GM21367 (cell line): ENCODE data around the gene FOXP1.

ENCODE experiments used
- ATAC-seq: cut with Tn5 transposase; IDR thresholded peaks from one replicate; pipeline ENCODE4 v1.9.1; 2021; ENCODE audit not compliant: unreplicated experiment

Gene FOXP1

DNA sequence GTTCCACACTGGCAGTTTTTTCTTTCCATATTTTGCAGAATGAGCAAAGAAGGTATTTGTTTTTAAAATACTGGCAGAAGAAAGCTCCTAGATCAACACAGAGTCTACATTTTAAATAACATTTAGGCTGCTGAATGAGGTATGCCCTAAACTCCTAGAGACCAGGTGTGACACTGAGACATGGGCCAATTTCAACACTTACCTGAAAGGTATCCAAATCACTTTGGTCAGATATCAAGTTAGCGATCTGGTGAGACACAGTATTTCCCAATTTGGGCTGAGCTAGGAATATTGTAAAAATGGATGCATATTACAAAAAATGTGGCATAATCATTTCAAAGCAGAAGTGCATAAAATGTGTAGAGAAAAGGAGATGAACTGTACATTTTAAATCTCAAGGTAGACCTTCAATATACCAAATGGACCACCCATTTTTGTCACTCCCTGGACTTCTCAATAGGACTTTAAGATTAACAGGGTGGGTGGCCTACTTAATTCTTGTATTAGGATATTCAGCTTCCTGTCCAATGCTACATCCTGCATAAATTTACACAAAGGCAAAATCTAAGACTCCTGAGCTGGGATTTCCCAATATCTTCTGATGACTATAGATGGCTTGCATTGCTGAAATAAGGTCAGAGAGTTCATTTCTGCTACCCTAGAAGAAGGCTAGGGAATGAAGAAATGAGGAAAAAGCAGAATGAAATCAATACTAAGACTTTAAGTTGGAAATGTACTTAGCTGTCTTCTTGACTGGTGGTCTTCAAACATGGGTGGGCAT is 487.8 kb downstream of the FOXP1 start:
- ATAC-seq: no peak

DNA sequence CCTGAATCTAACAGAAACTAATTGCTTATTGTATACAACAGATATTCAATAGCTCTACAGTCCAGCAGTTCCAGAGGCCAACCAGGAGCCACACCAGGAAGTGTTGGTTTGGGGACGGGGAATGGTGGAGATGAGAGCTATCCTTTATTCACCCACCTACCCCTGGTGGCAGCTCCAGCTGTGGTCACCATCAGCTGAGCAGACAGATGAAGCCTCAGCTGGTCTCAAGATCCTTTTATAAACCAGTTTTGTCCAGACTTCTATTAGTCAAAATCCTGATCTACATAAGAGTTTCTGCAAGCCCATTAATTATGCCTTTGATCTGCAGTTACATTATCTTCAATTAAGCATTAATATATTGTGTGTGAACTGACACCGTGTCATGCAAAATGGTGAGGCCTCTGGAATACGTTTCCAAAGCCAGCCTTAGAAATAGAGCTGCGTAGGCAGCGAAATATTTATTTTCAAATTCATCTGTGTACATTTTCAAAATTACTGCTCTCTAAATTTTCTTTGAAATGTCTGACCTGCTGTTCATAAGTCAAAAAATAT is 488.8 kb downstream of the FOXP1 start:
- no peak for ATAC-seq

DNA sequence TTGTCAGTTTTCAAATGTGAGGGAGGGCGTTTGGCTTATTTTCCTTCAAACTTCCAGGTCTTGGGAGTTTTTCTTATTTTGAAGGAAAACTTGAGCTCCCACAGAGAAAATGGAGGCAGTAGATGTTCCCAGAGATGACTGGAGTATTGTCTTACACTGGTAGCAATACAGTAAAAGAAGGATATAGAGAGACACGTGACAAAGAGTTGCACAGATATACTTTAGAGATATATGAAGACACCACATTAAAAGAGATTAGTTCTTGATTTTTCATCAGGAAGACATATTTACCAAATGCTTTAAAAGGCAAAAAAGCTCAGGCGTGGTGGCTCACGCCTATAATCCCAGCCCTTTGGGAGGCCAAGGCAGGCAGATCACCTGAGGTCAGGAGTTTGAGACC is 490.9 kb downstream of the FOXP1 start:
- no peak for ATAC-seq

DNA sequence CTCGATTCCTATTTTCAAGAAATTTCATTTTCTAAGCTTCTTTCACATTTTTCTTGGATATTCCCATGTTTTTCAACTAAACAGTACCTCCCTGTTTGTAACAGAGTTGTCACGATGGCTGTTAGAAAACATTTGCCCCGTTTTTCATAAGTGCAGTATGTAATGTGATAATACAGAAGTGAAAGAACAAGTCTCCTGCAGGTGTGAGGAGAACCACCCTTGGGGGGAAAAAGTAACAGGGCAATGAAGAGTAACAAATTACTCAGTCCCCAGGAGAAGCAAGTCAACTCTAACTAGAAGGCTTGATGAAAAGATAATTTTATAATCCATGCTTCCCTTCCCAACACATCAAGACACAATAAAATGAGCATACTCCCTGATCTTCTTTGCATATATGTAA is 493.3 kb downstream of the FOXP1 start:
- peak; percentile 31 for ATAC-seq

DNA sequence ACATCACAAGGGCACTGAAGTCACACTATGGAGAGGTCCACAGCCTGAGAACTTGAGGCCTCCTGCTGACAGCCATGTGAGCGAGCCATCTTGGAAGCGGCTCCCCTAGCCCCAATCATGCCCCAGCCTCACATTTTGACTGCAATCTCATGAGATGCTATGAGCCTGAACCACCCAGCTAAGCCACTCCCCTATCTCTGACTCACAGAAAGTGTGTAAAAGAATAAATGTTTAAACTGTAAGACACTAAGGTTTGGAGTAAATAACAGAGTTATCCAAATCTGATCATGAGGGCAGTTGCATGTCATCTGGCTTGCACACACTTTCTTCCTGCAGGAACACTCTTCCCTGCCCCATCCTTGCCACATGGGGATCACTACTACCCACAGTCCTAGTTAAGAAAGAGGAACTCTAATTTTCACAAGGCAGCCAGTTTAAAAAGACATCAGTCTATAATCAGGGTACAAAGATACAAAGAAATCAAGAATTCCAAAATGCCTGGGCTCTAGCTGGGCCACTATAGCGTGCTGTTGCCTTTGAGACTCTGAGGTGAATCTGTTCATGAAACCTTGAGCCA is 494.2 kb downstream of the FOXP1 start:
- ATAC-seq: no peak

DNA sequence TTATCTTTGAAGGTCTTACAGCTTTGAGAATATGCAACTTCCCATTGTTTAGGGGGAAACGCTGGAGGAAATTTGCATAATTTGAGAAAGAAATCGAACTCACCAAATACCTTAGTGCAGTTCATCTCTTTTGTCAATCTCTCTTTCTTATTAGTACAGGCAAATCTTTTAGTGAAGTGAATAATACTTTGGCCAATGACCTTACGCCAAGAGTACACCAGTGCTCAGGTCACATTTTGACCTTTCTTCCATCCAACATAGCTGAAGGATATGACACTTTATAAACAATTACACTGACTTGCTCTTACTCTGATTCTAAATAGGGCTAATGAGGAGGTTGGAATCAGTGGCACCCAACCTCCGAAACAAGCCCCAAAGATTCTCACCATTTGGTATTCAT is 494.8 kb downstream of the FOXP1 start:
- ATAC-seq: no peak

DNA sequence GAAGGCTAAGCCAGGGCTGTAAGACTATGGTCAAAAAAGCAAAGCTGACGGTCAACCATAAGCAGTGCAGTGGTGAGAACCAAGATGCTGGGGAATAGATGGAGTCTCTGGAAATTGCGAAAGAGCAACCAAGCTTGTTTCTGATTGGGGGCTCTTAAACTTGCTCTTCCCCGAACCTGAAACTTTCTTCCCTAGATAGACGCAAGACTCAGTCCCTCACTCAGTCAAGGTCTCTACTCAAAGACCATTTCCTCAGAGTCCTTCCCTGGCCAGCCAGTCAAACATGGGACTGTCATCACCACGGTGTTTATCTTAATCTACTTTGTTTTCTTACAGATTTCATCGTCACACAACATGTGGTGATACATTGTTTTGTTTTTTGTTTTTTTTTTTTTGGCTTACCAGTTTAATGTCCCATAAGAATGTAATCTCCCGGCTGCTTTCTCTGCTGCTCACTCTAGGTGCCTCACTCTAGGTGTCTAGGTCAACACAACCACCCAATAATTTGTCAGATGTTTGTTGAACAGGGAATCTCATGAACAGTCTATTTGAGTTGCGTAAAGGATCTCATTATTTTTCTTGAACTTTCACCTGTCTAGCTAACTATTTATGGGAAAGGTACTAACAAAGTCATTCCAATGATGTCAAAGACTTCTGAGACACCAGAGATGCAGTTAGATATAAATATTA is 495.4 kb downstream of the FOXP1 start:
- no peak for ATAC-seq

DNA sequence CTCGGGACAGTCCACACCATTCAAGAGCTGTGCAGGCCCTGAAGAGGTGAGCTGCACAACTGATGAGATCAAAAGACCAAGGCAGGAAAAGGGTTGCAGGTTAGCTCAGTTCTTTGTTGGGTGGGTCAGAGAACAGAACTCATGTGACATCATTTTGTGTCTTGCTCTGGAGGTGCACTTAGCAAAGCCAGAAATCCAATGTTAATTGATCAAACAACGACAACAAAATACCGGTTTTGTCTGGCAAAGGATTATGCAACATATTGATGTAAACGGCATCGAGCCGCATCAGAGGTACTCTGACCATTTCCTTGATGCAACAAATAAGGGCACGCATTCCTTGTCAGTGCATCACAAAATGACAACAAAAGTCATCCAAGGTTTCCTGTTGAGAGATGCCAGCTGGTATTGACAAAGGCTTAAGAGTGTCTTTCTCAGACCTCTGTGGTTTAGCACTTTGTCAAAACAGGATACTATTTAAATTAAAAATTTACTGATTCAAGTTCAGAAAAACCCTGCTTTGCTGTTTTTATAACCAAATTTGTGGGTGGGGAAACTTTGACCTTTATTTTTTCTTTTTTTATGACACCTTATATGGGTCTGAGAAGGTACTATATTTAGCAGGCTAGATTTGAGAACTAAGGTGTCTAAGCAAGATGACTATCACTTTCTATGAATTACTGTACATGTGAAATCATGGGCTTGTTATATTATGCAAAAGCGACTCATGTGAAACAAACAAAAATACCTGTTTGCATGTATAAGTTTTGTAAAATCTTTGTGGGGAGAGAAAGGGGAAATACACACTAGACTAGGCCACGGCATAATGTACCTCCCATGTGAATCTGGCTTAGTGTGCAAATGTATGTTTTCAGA is 496.1 kb downstream of the FOXP1 start:
- ATAC-seq: peak; percentile 86

DNA sequence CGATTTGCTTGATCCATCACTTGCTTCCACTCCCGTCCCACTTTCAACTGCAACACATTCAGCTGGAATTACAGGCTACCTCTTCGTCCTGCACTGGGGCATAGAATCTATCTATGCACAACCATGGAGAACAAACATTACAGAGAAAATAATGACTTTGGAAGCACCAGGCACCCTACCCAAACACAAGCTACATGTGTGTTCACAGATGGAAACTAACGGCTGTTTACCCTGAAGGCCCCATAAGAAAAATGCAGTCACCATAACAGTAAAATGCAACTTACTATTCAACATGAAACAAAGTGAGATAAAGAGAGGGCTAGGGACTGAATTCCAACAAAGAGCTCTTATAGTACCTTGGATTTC is 496.8 kb downstream of the FOXP1 start:
- ATAC-seq: no peak

DNA sequence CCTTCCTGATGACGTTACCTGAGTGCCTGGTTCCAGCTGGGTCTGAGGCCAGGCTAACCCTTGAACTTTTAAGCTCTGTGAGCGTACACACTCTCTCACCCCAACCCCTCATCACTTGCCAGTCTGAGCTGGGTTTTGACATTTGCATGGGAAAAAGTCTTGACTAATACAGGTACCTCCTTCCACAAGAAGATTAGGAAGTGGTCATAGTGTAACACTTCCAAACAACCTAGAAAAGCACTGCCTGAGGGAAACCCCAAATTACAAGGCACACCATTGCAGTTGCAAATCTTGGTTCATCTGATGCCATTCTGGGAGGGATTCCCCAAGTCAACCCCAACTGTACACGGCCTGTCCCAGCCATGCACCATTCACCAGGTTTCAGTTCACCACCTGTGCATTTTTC is 499.8 kb downstream of the FOXP1 start:
- ATAC-seq: no peak

DNA sequence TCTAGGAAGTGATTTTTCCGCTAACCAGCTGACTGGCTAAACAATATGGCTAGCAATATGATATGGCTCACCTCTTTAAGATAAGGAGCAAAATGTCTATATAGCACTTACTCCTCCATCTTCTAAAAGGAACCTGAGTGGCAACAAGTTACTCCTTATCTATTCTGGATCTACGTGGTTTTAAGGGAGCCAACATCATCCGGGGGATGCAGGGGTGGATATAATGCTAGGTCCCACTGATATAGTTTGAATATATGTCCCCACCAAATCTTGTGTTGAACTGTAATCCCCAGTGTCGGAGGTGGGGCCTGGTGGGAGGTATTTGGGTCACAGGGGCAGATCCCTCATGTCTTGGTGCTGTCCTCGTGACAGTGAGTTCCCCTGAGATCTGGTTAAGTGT is 500.7 kb downstream of the FOXP1 start:
- no peak for ATAC-seq

DNA sequence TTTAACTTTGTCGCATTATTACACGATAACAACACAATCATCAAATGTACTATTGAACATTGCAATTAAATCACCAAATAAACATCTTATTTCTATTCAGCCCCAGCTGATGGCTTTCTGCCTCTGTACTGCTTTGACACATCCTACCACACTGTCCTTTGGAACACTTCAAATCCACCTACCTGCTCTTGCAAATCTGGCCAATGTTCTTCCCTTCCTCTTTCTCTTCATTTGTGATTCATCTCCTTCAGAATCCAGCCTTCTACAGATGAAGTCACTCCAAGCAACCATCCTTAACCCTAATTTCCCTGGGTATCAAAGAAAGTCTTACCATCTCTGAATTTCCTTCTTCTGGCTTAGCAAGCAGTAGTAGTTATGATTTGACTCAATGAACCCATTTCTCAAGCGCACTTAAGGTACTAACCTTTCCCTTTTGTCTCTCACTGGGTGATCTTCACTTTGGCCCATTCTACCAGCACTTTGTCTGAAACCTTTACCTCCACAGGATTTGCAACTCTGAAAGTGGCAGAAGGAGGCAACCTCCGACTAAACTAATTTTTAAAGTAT is 502.9 kb downstream of the FOXP1 start:
- ATAC-seq: no peak

DNA sequence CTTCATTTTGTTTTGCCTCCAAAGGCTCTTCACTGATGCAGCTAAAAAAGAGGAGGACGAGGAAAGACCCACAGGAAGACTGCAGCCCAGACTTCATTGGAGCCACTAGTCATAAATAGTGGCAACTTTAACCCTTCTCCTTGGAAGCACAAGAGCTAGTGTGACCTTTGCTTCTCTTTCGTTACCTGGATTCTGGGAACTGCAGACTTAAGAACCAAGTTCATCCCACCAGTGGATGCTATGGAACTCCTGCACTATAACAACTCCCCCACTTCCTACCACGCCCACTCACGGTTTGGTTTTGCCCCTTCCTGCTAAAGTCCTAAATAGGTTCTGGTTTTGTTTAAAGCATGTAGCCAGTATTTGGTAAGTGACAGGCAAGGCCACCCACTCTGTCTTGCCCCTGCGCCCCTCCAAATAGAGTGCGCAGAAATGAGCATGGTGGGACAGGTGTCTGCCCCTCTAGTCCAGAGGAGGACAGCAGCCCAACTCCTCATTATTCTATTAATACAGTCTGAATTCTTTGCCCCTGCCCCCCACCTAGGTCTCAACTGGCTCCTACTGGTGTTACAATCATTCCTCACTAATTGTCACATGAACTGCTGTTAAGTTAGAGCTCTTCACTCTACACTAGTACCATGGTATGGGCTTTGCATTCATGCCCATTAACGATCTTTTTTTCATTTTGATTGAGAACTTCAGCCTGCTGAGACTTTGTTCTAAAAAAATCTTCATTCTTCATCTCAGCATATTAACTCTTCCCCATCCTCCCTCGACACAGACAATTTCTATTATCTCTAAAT is 504.6 kb downstream of the FOXP1 start:
- no peak for ATAC-seq

DNA sequence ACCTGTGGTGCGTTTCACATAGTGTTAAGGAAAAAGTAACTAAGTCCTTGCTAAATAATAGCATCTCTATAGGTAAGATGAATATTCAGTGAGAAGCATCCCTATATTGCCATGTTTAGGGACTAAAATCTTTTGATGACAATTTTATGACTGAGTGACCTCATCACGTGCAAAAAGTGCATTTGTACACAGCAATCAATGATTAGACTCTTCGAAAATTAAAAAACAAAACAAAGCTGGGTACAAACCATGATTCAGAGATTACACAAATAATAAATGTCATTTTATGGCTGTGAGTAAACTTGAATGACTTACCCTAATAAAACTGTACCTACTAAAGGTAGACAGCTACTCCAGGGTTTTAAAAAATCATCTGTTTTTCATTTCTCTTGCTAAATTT is 505.3 kb downstream of the FOXP1 start:
- no peak for ATAC-seq

DNA sequence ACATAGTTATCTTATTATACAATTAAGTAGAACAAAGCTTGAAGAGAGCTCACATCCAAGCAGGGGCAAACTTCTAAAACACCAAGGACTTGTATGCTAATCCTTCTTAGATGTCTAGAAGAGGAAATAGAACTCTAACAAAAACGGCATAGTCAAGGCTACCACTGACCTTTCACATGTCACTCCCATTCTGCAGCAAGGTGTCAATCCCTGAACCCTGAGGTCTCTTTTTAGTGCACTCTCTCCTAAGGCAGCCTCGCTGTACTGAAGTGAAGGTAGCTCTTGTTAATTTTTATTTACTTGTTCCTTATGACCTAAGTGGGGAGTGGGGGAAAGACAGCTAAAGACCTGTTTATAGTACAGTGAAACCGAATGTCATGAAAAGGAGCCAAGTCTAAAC is 506.5 kb downstream of the FOXP1 start:
- no peak for ATAC-seq

DNA sequence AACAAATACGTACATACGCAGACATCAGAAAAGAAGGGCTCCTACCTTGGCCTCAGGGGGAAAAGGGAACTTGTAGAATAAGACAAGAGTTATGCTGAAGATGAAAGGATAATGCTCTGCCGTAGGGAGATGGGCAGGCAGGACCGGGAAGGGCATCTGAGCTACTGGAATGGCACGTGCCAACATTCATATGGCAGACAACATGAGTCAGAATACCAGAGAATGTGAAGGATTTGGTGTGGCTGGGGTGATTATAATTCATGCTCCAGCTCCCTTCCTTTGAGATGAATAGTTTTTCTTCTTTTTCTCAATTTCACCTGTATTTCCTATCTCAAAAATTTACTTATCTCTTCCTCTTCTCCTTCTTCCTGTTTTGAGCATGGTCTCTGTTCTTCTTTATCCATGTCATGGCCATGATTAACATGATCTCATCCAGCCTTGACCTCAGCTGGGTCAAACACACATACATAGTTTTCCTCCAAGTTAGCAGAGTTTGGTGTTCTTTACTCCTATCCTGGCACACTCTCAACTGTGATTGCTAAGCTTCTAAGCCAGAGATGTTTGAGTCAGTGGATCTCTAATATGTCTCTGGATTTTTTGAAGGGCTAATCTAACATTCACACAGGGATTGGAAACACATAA is 507.0 kb downstream of the FOXP1 start:
- ATAC-seq: no peak

DNA sequence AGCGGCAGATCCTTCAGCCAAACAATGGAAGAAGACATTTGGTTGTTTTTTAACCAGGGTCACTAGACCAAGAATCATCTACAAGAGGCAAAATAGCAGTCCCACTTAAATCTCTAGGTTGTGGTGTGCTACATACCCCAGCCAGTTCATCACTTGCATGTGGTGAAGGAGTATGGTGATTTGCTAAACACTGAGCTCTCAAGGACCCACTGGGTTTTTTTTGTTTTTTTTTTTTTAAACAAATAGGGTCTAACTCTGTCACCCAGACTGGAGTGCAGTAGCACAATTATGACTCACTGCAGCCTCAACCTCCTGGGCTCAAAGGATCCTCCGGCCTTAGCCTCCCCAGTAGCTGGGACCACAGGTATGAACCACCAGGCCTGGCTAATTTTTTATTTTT is 508.0 kb downstream of the FOXP1 start:
- no peak for ATAC-seq

DNA sequence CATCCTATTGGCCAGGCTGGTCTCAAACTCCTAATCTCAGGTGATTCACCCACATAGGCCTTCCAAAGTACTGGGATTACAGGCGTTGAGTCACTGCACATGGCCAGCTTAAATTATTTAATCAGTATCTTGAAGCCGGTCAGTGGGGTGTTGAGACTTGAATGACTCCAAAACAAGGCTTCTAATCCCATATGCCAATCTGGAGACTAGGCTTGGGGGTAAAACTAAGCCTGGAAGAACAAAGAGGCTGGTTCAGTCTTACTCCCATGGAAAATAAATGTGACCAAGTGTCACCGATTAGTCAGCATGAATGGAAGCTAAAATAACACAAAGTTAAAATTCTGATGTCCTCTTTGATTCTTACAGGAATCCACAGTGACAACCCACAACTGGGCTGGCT is 509.1 kb downstream of the FOXP1 start:
- no peak for ATAC-seq

DNA sequence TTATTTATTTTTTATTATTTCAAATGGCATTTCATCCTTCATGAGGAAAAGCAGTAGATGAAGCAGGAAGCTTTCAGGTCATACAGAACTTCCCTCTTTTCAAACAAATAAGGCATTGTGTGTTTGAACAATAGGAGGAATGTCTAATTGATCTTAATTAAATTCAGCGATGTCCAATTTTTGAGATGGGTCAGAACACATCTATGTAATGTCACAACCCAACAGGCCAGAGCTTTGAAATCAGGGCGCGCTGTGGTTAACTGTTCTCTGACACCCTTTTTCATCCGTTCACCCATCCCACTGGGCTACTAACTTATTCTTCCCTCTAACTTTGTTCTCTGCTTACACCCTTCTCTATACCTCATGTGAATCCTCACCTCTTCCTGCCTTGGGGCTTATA is 510.5 kb downstream of the FOXP1 start:
- ATAC-seq: no peak

DNA sequence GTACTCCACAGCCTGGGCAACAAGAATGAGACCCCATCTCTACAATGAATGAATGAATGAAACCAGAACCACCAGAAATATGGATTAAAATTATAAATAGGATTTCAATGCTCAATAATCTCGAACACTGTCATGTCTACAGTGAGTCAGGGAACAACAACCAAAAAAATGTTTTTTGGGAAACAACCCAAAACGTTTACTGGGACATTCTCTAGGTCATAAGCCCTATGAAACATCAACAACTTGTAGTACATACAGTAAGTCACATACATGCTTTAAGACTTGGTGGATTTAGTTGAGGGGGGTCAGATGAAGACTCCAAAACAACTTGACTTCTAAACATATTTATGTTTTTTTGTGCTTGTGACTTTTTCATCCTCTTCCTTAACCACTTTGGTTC is 511.2 kb downstream of the FOXP1 start:
- no peak for ATAC-seq
